Measurements from ENCODE around the gene GNG13. TPM values are rescaled to one million over a fixed set of nuclear protein-coding genes. Genes with fewer than 3 reads are reported as not detected.

Gene GNG13
- total RNA-seq, 1 experiment from 2014 or later, result 0.23 TPM

DNA sequence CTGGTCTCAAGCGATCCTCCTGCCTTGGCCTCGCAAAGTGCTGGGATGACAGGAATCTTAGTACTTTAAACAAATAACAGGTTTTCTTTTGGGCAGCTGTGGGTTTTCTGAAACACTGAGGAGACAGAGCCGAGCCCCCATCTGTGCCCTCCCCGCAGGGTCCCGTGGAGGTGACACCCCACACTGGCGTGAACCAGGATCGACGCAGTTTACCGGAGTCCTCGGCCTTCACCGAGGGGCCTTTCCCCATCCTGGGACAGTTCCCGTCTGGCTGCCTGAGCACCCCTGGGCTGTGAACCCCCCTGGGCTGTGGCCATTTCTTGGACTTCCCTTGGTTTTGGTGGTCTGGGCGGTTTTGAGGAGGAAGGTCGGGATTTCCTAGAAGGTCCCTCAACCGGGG, 15.3 kb upstream of the GNG13 start:
- intact Hi-C loops (cut with micrococcal nuclease; ENCODE audit: unreplicated experiment), result no loop called here
- no TSS peak for BruUV-seq (replicated peaks)
- no peaks in the 10 kb centered on the region for H3K27me3 ChIP-seq (ENCODE audit: control insufficient read depth, insufficient read depth, low read length)

GRCh38 chr16:814974-815373, 14.4 kb upstream of the GNG13 start:
- ATAC-seq, result no peak

More for the DNA sequence above, 15.3 kb upstream of the GNG13 start:
- H3K4me1 ChIP-seq (ENCODE audit: control insufficient read depth, insufficient read depth, low read length), result peaks cover 4% of the 10 kb centered on the region; the same call in 1 of the 2 replicates
- H3K4me3 ChIP-seq (ENCODE audit: low read depth in 2 of 2, low read length in 2 of 2), result no peak overlapping the region
- CTCF ChIA-PET, result interaction anchor here (0.7 kb wide), 1 partner anchor 237 kb away, joined by 6 read pairs; no protein-coding TSS in a partner anchor
- no peaks in the 10 kb centered on the region for H3K9me3 ChIP-seq (ENCODE audit: control insufficient read depth, insufficient read depth, low read depth, low read length)
- no peak overlapping the region for H3K27ac ChIP-seq (ENCODE audit: low read length)
- no peaks in the 10 kb centered on the region for H3K36me3 ChIP-seq (ENCODE audit: control insufficient read depth, insufficient read depth, low read length)
- ATAC-seq (no peak), DNase-seq (ENCODE audit: low read depth, low spot score) (no peak)
- in situ Hi-C loops (cut with HindIII; ENCODE audit: low pct_unique_long_range_greater_than_20kb, low sequenced_read_pairs), result no loop called here
- TF ChIP-seq SIN3A (IDR thresholded peaks at IDR 0.05; ENCODE audit: borderline replicate concordance, insufficient read depth, low read depth, low read length), result no peak
- TF ChIP-seq, protein P1, sequence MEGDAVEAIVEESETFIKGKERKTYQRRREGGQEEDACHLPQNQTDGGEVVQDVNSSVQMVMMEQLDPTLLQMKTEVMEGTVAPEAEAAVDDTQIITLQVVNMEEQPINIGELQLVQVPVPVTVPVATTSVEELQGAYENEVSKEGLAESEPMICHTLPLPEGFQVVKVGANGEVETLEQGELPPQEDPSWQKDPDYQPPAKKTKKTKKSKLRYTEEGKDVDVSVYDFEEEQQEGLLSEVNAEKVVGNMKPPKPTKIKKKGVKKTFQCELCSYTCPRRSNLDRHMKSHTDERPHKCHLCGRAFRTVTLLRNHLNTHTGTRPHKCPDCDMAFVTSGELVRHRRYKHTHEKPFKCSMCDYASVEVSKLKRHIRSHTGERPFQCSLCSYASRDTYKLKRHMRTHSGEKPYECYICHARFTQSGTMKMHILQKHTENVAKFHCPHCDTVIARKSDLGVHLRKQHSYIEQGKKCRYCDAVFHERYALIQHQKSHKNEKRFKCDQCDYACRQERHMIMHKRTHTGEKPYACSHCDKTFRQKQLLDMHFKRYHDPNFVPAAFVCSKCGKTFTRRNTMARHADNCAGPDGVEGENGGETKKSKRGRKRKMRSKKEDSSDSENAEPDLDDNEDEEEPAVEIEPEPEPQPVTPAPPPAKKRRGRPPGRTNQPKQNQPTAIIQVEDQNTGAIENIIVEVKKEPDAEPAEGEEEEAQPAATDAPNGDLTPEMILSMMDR (IDR thresholded peaks at IDR 0.05), result no peak
- TF ChIP-seq, protein P2, sequence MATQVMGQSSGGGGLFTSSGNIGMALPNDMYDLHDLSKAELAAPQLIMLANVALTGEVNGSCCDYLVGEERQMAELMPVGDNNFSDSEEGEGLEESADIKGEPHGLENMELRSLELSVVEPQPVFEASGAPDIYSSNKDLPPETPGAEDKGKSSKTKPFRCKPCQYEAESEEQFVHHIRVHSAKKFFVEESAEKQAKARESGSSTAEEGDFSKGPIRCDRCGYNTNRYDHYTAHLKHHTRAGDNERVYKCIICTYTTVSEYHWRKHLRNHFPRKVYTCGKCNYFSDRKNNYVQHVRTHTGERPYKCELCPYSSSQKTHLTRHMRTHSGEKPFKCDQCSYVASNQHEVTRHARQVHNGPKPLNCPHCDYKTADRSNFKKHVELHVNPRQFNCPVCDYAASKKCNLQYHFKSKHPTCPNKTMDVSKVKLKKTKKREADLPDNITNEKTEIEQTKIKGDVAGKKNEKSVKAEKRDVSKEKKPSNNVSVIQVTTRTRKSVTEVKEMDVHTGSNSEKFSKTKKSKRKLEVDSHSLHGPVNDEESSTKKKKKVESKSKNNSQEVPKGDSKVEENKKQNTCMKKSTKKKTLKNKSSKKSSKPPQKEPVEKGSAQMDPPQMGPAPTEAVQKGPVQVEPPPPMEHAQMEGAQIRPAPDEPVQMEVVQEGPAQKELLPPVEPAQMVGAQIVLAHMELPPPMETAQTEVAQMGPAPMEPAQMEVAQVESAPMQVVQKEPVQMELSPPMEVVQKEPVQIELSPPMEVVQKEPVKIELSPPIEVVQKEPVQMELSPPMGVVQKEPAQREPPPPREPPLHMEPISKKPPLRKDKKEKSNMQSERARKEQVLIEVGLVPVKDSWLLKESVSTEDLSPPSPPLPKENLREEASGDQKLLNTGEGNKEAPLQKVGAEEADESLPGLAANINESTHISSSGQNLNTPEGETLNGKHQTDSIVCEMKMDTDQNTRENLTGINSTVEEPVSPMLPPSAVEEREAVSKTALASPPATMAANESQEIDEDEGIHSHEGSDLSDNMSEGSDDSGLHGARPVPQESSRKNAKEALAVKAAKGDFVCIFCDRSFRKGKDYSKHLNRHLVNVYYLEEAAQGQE (IDR thresholded peaks at IDR 0.05; ENCODE audit: insufficient read depth in 1 of 2, low read depth in 2 of 2, low read length in 1 of 2), result no peak
- TF ChIP-seq POLR2AphosphoS5 (IDR thresholded peaks at IDR 0.05; ENCODE audit: low read depth, low read length), result no peak
- TF ChIP-seq TCF7L2 (IDR thresholded peaks at IDR 0.05; ENCODE audit: low read depth, low read length), result no peak
- POLR2A ChIA-PET, result no interaction called here

More at GRCh38 chr16:814974-815373, 14.4 kb upstream of the GNG13 start:
- BruUV-seq (replicated peaks), result no TSS peak
- intact Hi-C loops (cut with micrococcal nuclease; ENCODE audit: unreplicated experiment), result no loop called here
- POLR2A ChIA-PET, result no interaction called here
- CTCF ChIA-PET, result interaction anchor here (0.7 to 0.8 kb wide), 2 partner anchors 12 to 238 kb away, joined by 4 to 6 read pairs; no protein-coding TSS in a partner anchor
- Histone ChIP-seq H3K27ac (ENCODE audit: low read length) (no peak overlapping the region), H3K4me1 (ENCODE audit: control insufficient read depth, insufficient read depth, low read length) (peaks cover 4% of the 10 kb centered on the region; the same call in 1 of the 2 replicates), H3K9me3 (ENCODE audit: control insufficient read depth, insufficient read depth, low read depth, low read length) (no peaks in the 10 kb centered on the region), H3K4me3 (ENCODE audit: low read depth in 2 of 2, low read length in 2 of 2) (no peak overlapping the region), H3K36me3 (ENCODE audit: control insufficient read depth, insufficient read depth, low read length) (no peaks in the 10 kb centered on the region), H3K27me3 (ENCODE audit: control insufficient read depth, insufficient read depth, low read length) (no peaks in the 10 kb centered on the region)
- in situ Hi-C loops (cut with HindIII; ENCODE audit: low pct_unique_long_range_greater_than_20kb, low sequenced_read_pairs), result no loop called here
- TF ChIP-seq TCF7L2 (IDR thresholded peaks at IDR 0.05; ENCODE audit: low read depth, low read length), result no peak
- TF ChIP-seq, protein P1 (IDR thresholded peaks at IDR 0.05), result no peak
- TF ChIP-seq, protein P2 (IDR thresholded peaks at IDR 0.05; ENCODE audit: insufficient read depth in 1 of 2, low read depth in 2 of 2, low read length in 1 of 2), result no peak
- no peak for TF ChIP-seq SIN3A (IDR thresholded peaks at IDR 0.05; ENCODE audit: borderline replicate concordance, insufficient read depth, low read depth, low read length)
- TF ChIP-seq POLR2AphosphoS5 (IDR thresholded peaks at IDR 0.05; ENCODE audit: low read depth, low read length), result no peak
- DNase-seq (ENCODE audit: low read depth, low spot score), result no peak

All from Panc1 (cell line).